HG03442 (cell line): Measurements from ENCODE around the gene PGAM2.
"Not testable (repeated sequence)": the region's sequence is repeated elsewhere in the genome, so short reads cannot be mapped to it uniquely, and the experiment has no call there.

ENCODE experiments used
- ATAC-seq: cut with Tn5 transposase; IDR thresholded peaks from one replicate; pipeline ENCODE4 v1.9.1; 2021; ENCODE audit warnings: mild to moderate bottlenecking, moderate library complexity; ENCODE audit not compliant: unreplicated experiment

Gene PGAM2

DNA sequence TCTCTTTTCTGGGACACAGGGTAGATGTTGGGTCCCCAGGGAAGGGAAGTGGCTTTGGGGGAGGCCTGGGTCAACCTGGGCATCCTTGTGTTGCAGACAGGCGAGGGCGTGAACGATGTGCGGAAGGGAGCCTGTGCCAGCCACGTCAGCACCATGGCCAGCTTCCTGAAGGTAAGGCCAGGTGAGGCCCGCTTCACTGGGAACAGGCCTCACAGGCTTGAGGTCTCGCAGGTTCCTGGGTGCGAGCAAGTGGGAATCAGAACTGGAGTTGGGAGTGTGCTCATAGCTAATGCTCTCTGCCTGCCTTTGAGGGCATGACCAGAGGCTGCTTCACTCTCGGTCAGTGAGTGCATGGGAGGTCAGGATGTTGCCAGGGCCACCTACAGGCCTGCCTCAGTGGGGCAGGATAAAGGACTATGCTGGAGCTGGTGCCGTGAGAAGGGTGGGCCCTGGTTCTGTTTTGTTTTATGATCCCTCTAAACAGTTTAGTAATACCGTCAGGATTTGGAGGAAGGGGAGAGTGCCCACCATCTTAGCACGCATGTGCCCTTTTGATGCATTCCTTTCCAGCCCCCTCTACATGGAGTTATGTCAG, 12.5 kb downstream of the PGAM2 start:
- no peak for ATAC-seq

DNA sequence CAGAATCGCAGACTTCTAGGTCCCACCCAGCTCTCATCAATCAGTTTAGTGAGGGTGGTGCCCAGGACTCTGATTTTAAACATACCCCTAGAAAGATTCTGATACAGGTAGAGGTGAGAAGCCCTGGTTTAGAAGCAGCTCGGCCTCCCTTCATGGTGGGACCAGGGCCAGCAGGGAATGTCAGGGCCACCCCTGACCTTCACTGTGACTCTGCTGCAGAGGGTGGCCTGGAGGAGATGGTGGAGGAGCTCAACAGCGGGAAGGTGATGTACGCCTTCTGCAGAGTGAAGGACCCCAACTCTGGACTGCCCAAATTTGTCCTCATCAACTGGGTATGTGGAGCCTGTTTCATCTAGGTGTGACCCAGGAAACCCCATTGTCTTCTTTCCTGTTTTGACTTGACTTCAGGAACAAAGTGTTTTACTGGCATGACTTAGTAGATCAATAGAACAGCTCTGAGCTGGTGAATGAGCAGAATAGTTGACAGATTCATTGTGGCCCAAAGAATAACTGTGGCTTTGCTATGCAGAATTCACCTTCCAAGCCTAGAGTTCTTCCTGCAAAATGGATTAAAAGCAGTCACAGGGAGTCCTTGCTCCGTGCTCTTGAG, 13.7 kb downstream of the PGAM2 start:
- ATAC-seq, result no peak

DNA sequence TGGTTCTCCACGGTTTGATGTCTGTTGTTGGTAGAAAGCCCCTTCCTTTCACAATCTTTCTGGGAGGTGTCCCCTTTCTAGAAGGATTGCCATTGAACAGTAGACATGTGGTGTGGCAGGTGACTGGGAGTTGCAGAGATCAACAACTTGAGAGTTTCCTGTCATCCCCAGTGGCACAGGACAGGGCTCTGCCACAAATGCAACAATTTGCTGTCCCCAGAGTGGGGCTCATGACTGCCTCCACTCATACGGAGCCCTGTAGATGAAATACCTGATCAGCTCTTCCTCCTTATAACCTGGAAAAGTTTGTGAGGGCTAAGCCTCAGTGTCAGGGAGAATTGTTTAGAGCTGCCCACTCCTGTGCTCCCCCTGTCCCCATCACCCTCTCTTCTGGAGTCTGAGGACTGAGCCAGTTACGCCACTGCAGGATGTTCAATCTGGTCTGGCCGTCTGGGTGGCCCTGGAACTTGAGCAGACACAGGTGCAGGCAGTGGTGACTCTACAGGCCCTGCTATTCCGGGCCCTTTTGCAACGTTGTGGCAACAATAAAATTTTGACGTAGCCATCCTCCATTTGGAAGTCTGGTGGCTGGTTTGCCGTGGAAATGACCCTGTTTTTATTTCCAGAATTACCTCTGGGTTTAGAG, 14.3 kb downstream of the PGAM2 start:
- no peak for ATAC-seq

DNA sequence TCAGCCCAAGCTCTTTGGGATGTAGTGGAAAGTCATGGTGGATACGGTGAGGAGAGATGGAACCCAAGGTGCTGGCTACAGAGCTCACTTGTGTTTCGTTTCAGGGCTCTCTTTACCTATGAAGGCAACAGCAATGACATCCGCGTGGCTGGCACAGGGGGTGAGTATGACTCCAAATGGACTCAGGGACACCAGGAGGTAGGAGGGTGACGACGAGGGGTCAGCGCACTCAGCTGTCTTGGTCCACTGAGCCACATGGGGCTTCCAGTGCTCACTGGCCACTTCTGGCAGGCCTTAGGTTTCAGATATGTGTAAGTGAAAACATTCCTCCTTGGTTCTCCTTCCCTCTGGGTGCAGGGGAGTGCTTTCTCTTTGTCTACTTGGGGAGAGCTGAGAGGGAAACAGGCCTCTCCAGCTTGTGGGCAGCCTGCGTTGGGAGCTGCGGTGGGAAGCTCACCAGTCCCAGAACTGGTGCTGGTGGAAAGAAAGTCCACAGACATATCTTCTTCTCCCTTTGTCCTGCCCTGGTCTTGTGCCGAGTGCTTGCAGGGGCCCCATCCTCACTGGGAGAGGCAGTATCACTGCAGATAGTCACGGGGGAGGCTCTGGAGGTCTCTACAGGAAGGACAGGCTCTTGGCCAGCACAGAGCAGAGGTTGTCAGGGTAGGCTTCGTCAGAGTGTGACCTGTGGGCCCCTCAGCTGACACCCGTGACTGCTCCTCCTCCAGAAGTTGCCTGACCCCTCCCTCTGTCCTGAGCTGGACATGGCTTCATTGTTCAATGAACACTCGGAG, 15.0 kb downstream of the PGAM2 start:
- ATAC-seq, result no peak

DNA sequence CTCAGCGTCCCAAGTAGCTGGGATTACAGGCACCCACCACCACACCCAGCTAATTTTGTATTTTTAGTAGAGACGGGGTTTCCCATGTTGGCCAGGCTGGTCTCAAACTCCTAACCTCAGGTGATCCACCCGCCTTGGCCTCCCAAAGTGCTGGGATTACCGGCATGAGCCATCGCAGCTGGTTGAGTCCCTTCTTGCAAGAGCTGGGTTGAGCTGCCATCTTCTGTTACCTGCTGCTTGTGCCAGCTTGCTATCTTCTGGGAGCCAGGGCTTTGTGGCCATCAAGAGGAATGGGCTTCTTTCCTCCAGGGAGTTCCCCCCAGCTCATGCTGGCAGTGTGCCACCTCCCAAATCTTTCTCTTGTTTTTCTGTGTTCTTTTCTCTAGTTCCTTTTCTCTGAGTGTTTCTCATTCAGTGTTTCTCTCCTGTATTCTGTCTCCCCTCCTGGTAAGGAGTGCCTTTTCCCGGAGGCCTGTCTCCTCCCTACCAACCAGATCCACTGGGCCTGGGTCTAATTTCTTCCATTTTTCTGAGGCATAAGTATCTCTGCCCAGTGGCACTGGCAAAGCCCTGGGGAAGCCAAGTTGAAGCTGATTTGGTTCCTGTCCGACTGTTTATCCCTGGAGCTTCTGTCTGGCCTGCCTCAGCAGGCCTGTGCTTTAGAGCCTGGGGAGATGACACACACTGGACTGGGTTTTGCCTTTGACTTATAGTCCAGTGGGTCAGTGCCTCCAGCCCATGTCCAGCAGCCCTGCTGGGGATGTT, 17.2 kb downstream of the PGAM2 start:
- ATAC-seq, result no peak

DNA sequence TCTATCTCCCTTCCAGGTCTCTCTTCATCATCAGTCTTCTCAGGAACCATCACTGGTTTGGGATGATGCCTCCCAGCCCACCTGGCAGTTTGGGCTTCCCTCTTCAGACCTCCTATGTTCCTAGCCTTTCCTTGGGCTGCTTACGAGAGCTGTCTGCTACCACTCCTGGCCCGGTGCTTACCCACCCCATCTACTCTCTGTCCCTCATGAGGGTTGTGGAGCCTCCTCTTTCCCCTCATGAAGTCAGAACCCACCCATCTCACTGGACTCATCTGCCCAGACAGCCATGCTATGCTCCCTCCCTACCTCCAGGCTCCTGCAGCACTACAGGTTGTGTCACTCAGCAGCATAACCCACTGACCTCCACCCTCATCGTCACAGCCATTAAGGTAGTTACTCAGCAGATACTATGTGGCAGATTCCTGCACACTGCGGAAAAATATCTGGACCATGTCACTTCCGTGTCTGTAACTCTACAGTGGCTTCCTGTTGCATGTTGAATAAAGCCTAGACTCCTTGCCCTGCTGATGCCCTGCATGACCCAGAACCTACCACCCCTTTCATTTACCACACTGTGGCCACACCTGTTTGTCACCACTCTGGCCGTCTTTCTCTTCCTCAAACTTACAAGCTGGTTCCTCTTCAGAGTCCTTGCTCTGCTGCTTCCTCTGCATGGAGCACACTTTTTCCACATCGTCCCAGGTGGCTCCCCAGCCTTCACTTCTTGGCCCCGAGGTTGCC, 18.9 kb downstream of the PGAM2 start:
- ATAC-seq, result peak; percentile 34

DNA sequence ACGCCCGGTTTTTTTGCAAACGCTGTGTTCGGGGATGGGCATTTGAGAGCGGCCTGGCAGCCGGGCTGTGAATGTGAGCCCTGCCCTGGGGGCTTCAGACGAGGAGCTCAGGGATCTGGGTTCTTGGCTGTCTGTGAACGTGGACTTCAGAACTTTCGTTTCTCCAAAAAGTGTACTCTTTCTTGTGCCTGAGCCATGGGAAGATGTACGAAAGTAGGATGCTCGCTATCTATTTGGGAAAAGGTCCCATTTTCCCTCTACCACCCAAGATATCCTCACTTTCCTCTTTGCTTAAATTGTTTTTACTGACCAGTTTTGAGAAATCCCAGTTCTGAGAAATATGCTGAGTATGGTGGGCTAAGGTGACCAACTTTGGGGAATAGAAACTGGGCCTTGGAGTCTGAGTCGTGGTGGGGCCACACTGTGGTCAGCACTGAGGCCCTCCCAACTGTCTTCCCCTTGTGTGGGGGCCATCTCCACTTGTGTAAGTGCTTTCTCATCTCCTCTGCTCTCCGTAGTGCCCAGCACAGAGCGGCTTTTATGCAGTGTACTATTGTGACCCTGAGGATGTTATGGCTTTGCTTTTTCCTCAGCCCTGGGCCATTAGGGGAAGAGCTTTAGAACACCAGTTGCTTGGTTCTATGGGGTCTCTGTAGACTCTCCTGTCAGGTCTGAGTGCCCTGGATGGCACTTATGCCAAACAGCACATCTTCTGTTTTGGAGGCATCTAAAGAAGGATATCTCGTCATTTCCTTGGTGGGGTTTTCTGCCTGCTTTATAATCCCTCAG, 19.9 kb downstream of the PGAM2 start:
- ATAC-seq, result peak; percentile 10

DNA sequence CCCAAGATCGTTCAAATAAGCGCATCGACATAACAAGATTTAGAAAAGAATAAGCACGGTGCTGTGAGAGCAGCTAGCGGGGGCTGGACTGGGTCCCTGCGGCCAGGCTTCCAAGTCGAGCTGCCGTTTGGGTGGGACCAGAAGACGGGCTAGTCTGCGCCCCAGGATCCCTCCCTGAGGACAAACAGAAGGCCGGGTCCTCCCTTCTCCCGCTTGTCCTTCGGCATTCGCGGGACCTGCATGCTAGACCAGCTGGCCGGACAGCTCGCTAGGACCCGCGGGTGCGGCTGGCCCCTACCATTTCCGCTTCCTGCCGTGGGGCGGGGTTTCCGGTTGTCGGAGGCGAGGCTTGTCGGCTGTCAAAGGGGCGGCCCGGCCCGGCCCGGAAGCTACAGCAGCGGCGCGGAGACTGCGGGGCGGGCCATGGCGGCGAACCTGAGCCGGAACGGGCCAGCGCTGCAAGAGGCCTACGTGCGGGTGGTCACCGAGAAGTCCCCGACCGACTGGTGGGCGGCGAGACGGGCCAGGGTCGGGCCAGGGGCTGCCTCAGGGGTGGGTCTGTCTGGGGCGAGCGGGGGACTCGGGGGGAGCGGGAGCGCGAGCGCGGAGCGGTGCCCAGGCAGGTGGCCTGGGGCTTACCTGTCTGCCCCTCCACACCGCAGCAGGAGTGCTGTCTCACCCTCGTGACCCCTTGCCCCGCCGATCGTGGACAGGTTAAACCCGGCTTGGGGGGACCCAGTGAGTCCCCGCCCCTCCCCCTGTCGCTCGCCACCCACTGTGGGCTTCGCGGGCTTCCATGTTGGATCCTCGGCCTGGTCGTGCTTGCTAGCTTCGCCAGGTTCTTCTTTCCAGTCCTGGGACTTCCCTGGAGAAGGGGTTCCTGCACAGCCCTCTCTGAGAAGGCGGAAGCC, 20.8 kb downstream of the PGAM2 start, which contains the start of gene DBNL:
TSS of gene DBNL (plus strand) at position 388 of the 911 bp plus-strand sequence. CDS start at position 424, 36 bp downstream.
- peak; percentile 71 for ATAC-seq

DNA sequence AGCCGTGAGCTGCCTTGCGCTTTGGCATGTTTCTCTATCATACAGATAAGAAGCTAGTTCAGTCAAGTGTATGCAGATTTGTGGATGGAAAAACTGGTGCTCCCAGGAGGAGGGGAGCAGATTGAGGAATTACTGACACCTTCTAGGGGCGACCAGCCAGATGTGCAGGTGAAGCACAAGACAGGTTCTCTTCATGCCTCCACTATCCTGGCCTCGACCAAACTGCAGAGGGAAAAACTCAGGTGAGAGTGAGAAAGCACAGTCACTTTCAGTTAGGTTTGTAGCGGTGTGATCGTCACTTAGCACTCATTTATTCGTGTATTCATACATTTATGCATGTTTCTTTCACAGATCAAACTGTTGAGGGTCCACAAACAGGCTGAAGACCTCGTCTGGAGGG, 21.5 kb downstream of the PGAM2 start:
- no peak for ATAC-seq

DNA sequence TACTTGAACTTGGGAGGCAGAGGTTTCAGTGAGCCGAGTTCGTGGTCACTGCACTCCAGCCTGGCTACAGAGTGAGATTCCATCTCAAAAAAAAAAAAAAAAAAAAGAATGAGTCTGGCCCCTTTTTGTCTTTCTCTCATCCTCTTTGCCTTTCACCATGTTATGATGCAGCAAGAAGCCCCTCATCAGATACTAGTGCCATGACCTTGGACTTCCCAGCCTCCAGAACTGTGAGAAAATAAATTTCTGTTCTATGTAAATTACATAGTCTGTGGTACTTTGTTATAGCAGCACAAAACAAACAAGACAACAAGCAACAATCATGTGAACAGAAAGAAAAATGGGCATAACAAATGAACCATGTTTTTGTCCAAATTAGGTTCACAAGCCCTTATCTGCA, 23.1 kb downstream of the PGAM2 start:
- no peak for ATAC-seq

DNA sequence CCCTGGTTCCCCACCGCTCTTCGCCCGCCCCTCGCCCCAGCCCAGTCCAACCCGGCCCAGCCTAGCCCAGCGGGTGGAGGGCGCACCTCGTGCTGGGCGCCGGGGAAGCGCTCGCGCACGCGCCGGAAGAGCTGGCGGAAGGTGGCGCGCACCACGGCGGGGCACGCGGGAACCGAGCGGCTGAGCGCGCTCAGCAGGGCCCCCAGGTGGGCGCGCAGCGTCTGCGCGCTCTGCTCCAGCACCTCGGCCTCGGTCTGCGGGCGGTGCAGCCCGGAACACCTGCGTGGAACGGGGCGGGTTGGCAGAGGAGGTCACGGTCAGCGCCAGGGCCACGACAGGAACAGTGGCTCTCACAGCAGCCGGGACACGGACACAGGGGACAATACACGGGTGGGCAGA, 24.9 kb downstream of the PGAM2 start:
- ATAC-seq, result peak; percentile 26

DNA sequence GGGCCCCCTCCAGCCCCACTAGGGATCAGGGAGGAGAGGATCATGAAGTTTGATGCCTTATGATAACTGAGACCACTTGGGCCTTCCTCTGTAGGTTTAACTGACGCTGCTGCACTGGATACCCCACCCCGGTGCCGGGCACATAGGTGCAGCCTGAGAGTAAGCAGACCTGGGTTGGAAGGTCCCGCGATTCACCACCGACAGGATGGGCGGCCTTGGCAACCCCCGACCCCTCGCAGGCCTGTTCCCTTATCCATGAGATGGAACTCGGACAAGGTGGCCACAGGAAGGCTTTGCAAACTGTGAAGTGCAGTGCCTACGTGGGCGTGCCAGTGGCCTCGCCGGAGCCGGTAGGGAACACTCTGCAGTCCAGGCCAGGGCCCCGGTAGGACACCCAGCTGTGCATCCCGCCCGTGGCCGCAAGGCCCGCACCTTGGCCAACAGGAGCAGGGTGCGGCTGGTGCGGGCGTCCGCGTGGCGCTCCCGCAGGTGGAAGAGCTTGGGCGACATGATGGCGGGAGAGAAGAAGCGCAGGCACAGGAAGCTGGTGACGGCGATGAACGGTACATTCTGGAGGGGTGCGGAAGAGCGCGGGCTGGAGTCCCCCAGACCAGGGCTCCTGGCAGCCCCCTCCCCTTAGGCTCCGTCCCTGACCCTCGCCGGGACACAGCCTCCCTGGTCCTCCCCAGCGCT, 25.4 kb downstream of the PGAM2 start:
- peak; percentile 3 for ATAC-seq

DNA sequence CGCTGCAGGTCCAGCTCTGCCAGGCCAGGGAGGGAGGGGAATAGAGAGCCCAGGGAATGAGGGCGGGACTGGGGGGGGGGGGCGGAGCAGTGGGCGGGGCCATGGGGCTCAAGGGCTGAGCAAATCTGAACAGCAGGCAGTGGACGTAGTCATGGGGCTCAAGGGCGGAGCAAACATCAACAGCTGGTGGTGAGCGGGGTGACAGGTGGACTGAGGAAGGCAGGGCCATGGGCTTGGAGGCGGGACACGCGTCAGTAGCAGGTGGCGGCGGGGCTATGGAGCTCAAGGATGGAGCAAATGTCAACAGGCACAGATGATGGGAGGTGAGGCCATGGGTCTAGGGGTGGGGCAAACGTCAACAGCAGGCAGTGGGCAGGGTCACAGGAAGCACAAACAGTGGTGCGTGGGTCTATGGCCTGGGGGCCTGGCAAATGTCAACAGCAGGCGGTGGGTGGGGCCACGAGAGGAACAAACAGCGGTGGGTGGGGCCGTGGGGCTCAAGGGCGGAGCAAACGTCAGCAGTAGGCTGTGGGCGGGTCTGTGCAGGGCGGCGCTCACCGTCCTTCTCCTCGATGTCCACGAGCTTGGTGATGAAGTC, 26.3 kb downstream of the PGAM2 start:
- ATAC-seq, result peak; percentile 49

DNA sequence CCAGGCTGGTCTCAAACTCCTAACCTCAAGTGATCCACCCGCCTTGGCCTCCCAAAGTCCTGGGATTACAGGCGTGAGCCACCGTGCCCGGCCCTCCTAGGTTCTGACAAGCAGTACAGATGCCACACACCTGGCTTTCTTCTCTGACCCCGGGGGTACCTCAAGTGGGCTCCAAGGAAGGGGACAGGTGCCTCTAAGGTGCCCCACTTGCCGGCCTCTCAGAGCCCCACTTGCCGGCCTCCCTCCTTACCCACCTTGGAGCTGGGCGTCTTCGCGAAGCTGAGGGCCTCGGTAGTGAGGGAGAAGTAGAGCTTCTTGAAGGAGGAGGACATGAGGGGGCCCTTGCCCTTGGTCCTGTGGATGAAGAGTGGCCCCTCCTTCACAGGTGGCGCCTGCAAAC, 26.8 kb downstream of the PGAM2 start:
- ATAC-seq, result not testable (repeated sequence)

DNA sequence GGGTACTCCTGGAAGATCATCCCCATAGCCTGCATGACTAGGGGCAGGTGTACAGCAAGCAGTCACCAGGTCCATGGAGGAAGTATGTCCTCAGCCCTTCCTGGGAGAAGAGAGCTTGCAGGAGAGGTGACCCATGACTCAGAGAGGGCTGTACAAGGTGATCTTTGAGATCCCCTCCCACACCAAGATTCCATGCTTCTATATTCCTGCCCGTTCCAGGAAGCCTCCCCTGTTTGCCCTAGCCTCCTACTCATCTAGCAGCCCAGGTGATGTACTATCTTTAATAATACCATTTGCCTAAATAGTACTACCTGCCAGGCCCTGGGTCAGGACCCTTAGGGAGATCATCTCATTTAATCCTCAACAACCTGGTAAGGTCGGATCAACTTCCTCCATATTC, 27.4 kb downstream of the PGAM2 start:
- ATAC-seq, result not testable (repeated sequence)

DNA sequence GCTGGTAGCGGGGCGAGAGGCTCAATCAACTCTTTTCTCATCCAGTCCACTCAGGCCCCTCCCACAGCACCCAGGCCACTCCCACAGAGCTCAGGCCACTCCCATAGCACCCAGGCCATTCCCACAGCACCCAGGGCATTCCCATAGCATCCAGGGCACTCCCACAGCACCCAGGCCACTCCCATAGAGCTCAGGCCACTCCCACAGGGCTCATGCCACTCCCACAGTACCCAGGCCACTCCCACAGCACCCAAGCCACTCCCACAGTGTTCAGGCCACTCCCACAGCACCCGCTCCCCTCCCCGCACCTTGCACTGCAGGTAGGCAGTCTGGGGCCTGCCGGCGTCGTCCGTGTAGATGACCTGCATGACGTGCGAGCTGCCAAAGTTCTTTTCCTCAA, 29.0 kb downstream of the PGAM2 start:
- ATAC-seq, result not testable (repeated sequence)
